Stromal cell of bone marrow (primary cell): ENCODE data around the gene MARCO.
"Not testable (repeated sequence)": the region's sequence is repeated elsewhere in the genome, so short reads cannot be mapped to it uniquely, and the experiment has no call there.

ENCODE experiments used
- DNase-seq: peaks from one replicate; pipeline ENCODE4 v3.0.0-alpha.2; 2012; ENCODE audit warnings: low read depth

The MARCO gene

DNA sequence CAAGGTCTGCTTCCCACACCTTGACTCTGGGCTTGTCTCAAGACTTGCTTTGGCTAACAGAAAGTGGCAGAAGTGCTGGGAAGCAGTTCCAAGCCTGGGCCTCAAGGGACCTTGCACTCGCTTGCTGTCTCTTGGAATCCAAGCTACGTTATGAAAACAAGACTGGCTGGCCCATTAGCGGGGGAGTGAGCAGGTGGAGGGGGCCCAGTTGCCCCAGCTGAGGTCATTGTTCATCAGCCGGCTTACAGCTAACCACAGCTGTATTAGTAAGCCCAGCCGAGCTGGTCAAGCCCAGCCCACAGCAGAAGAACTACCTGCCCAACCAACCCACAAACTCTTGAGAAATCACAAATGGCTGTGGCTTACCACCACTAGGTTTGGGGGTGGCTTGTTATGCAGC, 63.1 kb downstream of the MARCO start:
- no peak for DNase-seq

DNA sequence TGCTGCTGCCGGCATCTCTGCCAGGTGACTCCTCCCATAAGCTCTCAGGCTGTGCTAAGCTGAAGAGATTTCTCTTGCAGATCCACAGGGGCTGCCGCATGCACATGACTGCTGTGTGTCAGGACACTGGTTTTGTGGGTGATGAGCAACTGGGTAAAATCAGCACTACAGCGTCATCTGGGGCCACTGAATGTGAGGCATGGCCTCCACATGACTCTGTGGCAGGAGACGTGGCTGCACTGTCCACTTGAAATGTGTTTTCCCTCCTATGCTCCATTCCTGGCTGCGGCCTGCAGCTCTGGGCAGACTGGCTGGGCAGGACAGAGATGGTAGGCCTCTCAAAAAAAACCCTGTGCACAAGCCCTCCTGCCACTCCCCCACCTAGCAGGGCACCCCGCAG, 63.6 kb downstream of the MARCO start:
- DNase-seq = no peak

GRCh38 chr2:119006441-119006840, 64.4 kb downstream of the MARCO start:
- no peak for DNase-seq

DNA sequence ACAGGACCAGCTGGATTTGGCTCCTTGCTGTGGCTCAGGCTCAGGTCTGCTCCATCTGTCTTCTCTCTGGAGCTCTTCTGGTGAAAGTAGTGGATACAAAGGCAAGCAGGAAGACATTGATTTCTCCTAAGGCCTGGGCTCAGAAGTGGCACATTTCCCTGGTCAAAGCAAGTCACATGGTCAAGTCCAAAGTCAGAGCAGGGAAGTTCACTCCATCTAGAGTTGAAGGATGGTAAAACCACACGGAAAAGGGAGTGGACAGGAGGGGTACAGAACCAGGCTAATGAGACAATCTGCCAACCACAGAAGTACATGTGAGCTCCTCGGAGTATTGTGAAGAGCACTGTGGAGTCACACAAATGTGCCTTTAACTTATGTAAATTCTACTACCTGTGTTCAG, 66.1 kb downstream of the MARCO start:
- DNase-seq = no peak

- DNase-seq = no peak
Observed at GRCh38 chr2:119009110-119009509, 67.1 kb downstream of the MARCO start.

- DNase-seq = no peak
Observed at GRCh38 chr2:119010336-119010735, 68.3 kb downstream of the MARCO start.

GRCh38 chr2:119011162-119011909, 69.3 kb downstream of the MARCO start:
- DNase-seq = peak; percentile 15

GRCh38 chr2:119011910-119012209, 69.9 kb downstream of the MARCO start:
- DNase-seq = no peak

DNA sequence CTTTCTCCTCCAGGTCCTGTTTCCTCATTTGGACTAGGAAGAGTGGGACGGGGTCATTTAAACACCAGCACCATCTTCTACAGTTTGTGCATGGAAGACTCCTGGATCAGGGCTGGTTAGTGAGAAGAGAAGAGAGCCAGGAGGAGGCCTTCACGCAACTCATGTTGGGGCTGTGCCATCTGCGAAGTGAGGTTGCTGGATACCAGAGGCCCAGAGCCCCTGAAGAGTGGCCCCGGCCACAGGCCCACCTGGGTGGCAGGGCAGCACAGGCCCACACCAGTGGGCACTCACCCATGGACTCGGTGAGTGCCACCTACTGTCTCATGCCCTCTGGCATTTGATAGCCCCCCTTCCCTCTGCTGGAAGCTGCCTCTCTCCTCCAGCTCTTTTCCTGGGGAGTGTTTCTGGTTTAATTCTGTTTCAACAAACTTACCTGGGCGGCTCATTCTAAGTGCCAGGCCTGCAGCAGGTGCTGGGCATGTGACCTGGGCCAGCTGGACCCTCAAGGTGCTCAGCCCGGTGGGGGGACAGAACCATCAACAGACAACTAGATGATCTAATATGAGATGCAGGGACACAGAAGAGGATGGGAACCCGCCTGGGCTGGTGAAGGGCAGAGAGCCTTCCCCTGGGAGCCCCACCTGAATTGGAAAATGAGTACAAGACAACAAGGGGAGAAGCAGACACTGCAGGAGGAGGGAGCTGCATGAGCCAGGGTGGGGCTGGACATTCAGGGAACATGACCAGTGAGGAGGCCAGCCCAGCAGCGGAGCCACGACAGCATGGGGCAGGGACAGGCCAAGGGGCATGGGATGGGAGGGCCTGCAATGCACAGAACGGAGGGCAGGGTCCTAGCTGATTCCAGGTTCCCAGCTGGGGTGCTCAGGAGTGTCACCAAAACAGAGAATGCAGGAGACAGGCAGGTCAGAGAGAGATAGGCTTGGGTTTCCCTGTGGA, 70.6 kb downstream of the MARCO start:
- DNase-seq = no peak

DNA sequence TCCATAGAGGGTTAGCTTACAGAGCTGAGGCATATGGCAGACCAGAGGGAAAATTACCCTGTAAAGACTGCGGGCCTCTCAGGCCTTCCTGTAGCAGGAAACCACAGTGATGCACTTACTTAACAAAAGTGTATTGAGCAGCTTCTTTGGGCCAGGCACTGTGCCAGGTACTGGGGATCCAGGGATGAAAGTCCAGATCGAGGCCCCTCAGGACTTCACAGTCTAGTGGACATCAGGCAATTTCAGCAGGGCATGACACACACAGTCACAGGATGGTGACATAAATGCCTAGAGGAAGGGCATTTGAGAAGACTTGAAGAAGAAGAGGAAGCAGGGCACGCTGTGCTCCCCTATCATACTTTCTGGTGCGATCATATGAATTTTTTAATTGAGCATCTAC, 71.7 kb downstream of the MARCO start:
- no peak for DNase-seq

- DNase-seq = no peak
Observed at GRCh38 chr2:119015845-119016244, 73.9 kb downstream of the MARCO start.

- no peak for DNase-seq
Observed at GRCh38 chr2:119019521-119019920, 77.5 kb downstream of the MARCO start.

DNA sequence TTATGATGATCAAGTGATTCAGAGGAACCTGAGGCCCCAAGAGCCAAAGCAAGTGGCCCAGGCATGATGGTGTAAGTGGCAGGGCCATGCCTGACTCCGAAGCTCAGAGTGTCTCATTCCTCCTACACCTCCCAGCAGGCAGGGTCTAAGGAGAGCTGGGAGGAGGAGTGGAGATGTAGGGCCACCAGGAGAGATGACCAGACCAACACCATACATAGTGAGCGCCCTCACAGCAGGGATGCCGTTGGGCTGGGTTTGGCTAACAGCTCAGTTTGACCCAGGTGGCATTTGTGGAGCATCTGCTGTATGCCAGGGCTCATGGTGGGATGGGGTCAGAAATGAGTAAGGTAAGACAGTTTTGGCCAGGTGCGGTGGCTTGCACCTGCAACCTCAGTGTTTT, 80.7 kb downstream of the MARCO start:
- DNase-seq = no peak

GRCh38 chr2:119023534-119023933, 81.5 kb downstream of the MARCO start:
- no peak for DNase-seq

DNA sequence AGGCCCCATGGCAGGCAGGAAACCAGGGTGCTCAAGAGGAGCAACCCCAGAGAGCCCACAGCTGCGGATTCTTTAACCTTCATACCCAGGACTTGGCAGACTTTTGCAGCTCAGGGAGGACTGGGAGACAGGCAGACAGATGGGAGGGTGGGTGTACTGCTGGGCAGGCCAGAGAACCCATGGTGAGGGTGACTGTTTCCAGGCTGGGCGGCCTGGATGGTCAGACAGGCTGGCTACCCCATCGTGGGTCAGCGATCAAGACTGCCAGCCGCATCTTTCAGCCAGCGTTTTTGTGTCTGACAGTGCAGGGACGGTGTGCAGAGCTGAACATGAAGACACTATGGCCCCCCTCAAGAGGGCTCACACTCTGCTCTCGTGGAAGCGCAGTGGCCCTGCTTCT, 82.2 kb downstream of the MARCO start:
- no peak for DNase-seq

GRCh38 chr2:119024568-119024967, 82.6 kb downstream of the MARCO start:
- DNase-seq = no peak

- no peak for DNase-seq
Observed at GRCh38 chr2:119025013-119025412, 83.0 kb downstream of the MARCO start.

GRCh38 chr2:119025762-119026351, 83.9 kb downstream of the MARCO start:
- DNase-seq = no peak

GRCh38 chr2:119026890-119027289, 84.9 kb downstream of the MARCO start:
- no peak for DNase-seq

DNA sequence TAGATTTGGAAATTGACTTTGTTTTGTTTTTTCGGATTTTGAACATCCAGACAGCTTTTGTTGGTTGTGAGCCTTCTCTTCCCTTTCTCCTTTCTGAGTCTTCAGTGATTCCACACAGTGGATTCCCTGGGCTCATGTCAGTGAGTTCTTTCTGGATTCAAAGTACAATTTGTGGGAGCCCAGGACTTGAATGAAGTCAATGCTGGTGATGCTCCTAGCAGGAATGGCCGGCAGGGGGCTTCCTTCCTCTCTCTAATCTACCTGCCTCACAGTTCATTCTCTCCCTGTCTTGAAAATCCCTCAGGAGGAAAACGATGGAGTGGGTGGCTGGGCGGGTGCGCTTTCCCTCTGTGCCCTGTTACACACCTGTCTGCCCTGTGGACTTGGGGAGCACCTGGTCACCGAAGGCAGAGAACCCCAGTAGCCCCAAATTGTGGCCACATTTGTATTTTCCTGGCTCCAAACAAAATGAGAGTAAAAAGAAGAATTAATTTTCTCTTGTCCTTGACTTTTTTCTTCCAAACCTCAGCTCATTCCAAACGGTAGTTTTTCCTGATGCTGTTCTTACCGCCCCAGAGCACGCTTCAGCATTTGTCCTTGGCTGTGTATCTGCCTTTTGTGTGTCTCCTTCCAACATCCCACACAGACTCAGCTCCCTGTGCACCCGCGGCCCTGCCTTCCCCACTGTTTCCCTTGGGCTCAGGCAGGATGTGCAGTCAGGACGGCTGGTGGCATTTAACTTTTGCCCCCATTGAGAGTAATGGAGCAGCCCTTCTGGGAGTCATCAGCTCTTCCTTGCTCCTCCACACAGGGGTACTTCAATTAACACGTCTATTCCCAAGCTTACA, 86.6 kb downstream of the MARCO start:
- DNase-seq = no peak

DNA sequence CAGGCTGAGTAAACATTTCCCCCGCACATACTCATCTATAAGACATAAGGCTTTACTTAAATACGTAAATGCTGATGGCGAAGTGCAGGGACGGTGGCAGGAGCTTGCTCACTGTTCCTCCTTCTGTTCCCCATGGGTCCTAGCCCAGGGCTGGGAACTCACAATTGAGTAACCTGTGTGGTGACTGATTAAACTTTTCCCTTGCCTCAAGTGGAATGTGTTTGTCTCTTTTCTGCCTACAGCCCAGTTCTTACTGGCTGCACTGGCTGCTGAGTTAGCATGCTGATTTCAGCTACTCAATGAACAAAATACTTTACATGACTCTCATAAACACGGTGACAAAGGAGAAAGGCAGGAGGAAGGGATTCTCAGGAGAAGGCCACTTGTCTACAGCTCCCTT, 87.3 kb downstream of the MARCO start:
- no peak for DNase-seq

DNA sequence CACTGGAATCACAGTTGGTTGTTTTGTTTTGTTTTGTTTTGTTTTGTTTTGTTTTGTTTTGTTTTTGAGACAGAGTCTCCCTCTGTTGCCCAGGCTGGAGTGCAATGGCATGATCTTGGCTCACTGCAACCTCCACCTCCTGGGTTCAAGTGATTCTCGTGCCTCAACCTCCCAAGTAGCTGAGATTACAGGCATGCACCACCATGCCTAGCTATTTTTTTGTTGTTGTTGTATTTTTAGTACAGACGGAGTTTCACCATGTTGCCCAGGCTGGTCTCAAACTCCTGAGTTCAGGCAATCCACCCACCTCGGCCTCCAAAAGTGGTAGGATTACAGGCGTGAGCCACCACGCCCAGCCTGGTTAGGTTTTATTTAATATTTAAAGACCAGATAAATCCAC, 95.9 kb downstream of the MARCO start:
- not testable (repeated sequence) for DNase-seq
